Chondrocyte (in vitro differentiated cells): Measurements from ENCODE around the gene TAF12. TPM values are rescaled to one million over a fixed set of nuclear protein-coding genes. Genes with fewer than 3 reads are reported as not detected.

ENCODE experiments used
- DNase-seq: peaks from one replicate; pipeline ENCODE4 v3.0.0; 2021; ENCODE audit warnings: mixed read lengths, low spot score
- H3K27ac Mint-ChIP-seq: one replicate; pipeline ENCODE4 v1.8.0; 2021; ENCODE audit warnings: mild to moderate bottlenecking, moderate library complexity, mixed read lengths; ENCODE audit not compliant: unreplicated experiment
- H3K27me3 Mint-ChIP-seq: 2 replicates; pipeline ENCODE4 v1.8.0; 2021; ENCODE audit warnings: low read depth, mixed read lengths
- H3K36me3 Mint-ChIP-seq: 2 replicates; pipeline ENCODE4 v1.8.0; 2021; ENCODE audit warnings: low read depth, mixed read lengths
- H3K4me1 Mint-ChIP-seq: 2 replicates; pipeline ENCODE4 v1.8.0; 2021; ENCODE audit warnings: low read depth, mild to moderate bottlenecking, mixed read lengths
- H3K4me3 Mint-ChIP-seq: one replicate; pipeline ENCODE4 v1.8.0; 2021; ENCODE audit warnings: mild to moderate bottlenecking, moderate library complexity, mixed read lengths; ENCODE audit not compliant: unreplicated experiment
- H3K9me3 Mint-ChIP-seq: 2 replicates; pipeline ENCODE4 v1.8.0; 2021; ENCODE audit warnings: low read depth, mixed read lengths
- total RNA-seq: library from RNA; stranded (reverse); gene quantifications from 3 replicates; pipeline ENCODE4 v1.2.1, GENCODE V29; 2021
- TF ChIP-seq, protein P1 (sequence below): fragments of 200-600 bp; sonication (generic); IDR thresholded peaks from 2 replicates; pipeline ENCODE4 v1.5.0; 2021; ENCODE audit warnings: antibody characterized with exemption, mild to moderate bottlenecking, moderate library complexity

TAF12 gene
- total RNA-seq, 1 donor from 2014 or later = 19.4 TPM

DNA sequence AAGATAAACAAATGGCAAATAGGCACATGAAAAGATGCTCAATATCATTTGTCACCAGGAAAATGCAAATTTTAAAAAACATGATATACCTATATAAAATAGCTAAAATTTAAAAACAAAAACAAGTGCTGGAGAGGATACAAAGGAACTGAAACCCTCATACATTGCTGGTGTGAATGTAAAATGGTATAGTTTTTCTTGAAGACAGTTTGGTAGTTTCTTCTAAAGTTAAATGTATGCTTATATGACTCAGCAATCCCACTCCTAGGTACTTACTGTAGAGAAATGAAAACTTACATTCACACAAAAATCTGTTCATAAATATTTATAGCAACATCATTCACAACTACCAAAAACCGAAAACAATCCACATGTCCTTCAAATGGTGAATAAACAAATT, 11.2 kb downstream of the TAF12 start:
- no peak overlapping the region for H3K27ac Mint-ChIP-seq
- TF ChIP-seq, protein P1, sequence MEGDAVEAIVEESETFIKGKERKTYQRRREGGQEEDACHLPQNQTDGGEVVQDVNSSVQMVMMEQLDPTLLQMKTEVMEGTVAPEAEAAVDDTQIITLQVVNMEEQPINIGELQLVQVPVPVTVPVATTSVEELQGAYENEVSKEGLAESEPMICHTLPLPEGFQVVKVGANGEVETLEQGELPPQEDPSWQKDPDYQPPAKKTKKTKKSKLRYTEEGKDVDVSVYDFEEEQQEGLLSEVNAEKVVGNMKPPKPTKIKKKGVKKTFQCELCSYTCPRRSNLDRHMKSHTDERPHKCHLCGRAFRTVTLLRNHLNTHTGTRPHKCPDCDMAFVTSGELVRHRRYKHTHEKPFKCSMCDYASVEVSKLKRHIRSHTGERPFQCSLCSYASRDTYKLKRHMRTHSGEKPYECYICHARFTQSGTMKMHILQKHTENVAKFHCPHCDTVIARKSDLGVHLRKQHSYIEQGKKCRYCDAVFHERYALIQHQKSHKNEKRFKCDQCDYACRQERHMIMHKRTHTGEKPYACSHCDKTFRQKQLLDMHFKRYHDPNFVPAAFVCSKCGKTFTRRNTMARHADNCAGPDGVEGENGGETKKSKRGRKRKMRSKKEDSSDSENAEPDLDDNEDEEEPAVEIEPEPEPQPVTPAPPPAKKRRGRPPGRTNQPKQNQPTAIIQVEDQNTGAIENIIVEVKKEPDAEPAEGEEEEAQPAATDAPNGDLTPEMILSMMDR = no peak
- no peaks in the 10 kb centered on the region for H3K36me3 Mint-ChIP-seq
- no peaks in the 10 kb centered on the region for H3K9me3 Mint-ChIP-seq
- no peak for DNase-seq
- H3K4me1 Mint-ChIP-seq = peaks cover 5% of the 10 kb centered on the region
- no peak overlapping the region for H3K4me3 Mint-ChIP-seq
- no peaks in the 10 kb centered on the region for H3K27me3 Mint-ChIP-seq

DNA sequence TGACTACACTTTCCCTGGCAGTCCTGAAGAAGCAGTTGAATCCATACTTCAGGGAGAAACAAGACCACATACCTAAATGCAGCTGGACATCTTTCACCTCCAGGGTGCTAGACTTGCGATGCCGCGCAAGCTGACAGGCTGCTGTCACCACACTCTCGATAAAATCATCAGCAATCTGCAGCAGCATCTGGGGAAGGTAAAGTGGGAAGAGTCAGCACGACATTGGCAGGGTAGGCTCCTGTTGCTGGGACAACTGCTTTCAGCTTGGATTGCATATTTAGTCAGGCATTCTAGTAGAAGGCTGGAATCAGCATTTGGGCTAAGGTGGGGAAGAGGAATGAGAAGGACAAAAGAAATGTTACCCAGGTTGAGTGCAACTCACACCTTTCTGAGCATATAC, 29.7 kb downstream of the TAF12 start:
- TF ChIP-seq, protein P1 = no peak
- Mint-ChIP-seq H3K36me3 (peaks cover 22% of the 10 kb centered on the region), H3K9me3 (no peaks in the 10 kb centered on the region), H3K4me3 (no peak overlapping the region), H3K27me3 (no peaks in the 10 kb centered on the region), H3K4me1 (no peaks in the 10 kb centered on the region), H3K27ac (no peak overlapping the region)
- no peak for DNase-seq

DNA sequence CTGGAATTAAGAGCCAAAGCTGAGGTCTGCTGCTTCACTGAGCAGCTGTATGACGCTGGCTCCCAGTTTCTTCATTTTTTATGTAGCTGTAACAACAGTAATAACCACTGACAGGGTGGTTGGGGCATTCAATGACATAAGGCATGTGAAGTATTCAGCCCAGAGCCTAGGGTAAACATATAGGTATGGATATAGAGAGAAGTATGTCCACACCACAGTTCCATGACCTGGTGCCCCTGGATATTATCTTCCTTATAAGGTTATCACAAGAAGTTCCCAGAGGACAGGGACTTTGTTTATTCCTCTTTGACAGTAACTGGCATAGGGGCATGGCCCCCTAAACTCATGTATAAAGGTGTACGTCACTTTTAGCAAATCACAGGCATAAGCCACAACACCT, 36.1 kb downstream of the TAF12 start:
- H3K4me1 Mint-ChIP-seq = peaks cover 12% of the 10 kb centered on the region

DNA sequence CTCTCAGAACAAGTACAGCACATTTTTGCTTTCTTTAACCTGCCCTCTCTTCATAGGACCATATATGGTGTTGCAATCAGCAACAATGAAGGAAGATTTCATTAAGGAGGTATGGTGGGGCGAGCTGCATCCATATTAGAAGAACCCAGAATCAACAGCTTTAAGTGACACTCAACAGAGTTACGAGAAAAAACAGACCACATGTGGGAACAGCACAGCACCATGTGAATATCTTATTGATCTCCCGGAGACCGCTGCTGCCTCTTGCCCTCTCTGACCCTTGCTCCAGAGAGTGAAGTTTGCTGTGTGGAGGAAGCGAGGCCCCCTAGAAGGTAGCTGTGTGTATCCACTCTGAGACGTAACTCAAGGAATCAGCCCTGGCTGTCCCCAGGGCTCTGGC, 37.9 kb downstream of the TAF12 start:
- H3K9me3 Mint-ChIP-seq = no peaks in the 10 kb centered on the region
- H3K36me3 Mint-ChIP-seq = peaks cover 6% of the 10 kb centered on the region
- TF ChIP-seq, protein P1 = no peak
- H3K27me3 Mint-ChIP-seq = no peaks in the 10 kb centered on the region
- H3K4me1 Mint-ChIP-seq = peaks cover 18% of the 10 kb centered on the region
- H3K27ac Mint-ChIP-seq = no peak overlapping the region
- H3K4me3 Mint-ChIP-seq = no peak overlapping the region
- no peak for DNase-seq

More for the DNA sequence above, 36.1 kb downstream of the TAF12 start:
- H3K36me3 Mint-ChIP-seq = peaks cover 11% of the 10 kb centered on the region
- no peak for DNase-seq
- H3K27me3 Mint-ChIP-seq = no peaks in the 10 kb centered on the region
- TF ChIP-seq, protein P1 = no peak
- H3K4me3 Mint-ChIP-seq = no peak overlapping the region
- no peaks in the 10 kb centered on the region for H3K9me3 Mint-ChIP-seq
- H3K27ac Mint-ChIP-seq = no peak overlapping the region

DNA sequence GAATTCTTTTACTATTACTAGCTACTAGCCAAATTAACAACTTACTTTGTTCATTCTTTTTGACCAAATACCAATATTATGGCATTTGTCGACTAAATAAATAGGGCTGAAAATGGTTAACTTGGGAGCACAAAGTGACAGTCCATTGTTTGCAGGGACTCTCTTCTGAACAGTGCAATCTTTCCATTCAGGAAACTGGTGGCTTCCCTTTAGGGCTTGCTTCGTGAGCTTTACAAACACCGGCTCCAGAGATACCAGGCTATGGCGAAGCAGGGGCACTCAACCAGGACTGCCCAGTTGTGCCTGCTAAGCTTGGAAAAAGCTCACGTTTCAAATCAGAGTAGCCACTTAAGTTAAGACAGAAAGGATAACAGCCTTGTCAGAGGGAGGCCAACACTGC, 38.5 kb downstream of the TAF12 start:
- Mint-ChIP-seq H3K27me3 (no peaks in the 10 kb centered on the region), H3K4me3 (no peak overlapping the region), H3K4me1 (peaks cover 18% of the 10 kb centered on the region), H3K9me3 (no peaks in the 10 kb centered on the region), H3K36me3 (peaks cover 3% of the 10 kb centered on the region), H3K27ac (no peak overlapping the region)
- TF ChIP-seq, protein P1 = no peak
- DNase-seq = no peak
